NT2/D1 (cell line): Measurements from ENCODE around the gene NDRG4.

Experiments
- DNase-seq: peaks from one replicate; pipeline ENCODE4 v3.0.0-alpha.2; 2011; ENCODE audit warnings: low read depth, low spot score
- H3K27me3 ChIP-seq: 2 replicates; pipeline ENCODE4 v1.6.0; 2011; ENCODE audit warnings: mild to moderate bottlenecking; ENCODE audit not compliant: insufficient read length, insufficient read depth
- H3K36me3 ChIP-seq: 2 replicates; pipeline ENCODE4 v1.6.1; 2011; ENCODE audit warnings: mild to moderate bottlenecking, low read length, mixed read lengths; ENCODE audit not compliant: insufficient read depth, insufficient read length
- H3K4me1 ChIP-seq: 2 replicates; pipeline ENCODE4 v1.5.1; 2011; ENCODE audit not compliant: insufficient read depth, insufficient read length
- H3K4me3 ChIP-seq: 2 replicates; pipeline ENCODE4 v1.5.1; 2011; ENCODE audit warnings: low read depth; ENCODE audit not compliant: insufficient read length
- H3K9ac ChIP-seq: 2 replicates; pipeline ENCODE4 v1.6.0; 2011; ENCODE audit warnings: low read depth; ENCODE audit not compliant: insufficient read length
- H3K9me3 ChIP-seq: 2 replicates; pipeline ENCODE4 v1.5.1; 2011; ENCODE audit warnings: mild to moderate bottlenecking, low read length; ENCODE audit not compliant: insufficient read depth
- SUZ12 ChIP-seq: IDR thresholded peaks from 2 replicates; pipeline ENCODE4 v1.6.1; 2011; ENCODE audit not compliant: insufficient read length, insufficient read depth; ENCODE audit errors: extremely low read depth
- YY1 ChIP-seq: IDR thresholded peaks from 2 replicates; pipeline ENCODE4 v1.6.1; 2011; ENCODE audit not compliant: insufficient read length, insufficient read depth
- ZNF274 ChIP-seq: IDR thresholded peaks from 2 replicates; pipeline ENCODE4 v1.6.1; 2011; ENCODE audit warnings: mild to moderate bottlenecking, low read depth, low read length

Gene NDRG4

DNA sequence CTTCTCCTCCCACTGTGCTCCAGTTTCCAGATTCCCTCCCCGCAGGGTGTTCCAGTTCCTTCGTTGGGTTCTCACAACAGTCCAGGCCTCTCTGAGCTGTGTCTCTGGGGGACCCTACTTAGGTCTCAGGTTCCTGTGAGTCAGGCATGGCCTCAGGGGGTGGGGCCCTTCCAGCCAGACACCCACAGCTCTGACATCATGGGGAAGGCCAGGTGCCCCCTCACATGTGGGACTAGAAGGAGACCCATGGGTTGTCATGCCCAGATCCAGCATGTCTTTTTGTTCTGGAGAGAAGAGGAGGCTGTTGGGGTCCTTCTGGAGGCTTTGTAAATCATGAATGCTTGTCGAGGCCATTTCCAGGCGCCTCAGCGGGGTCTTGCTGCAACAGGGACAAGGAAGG is 32.0 kb upstream of the NDRG4 start:
- Histone ChIP-seq H3K27me3 (peaks cover 41% of the 10 kb centered on the region), H3K4me3 (no peak overlapping the region), H3K9ac (no peak overlapping the region), H3K4me1 (peaks cover 13% of the 10 kb centered on the region), H3K9me3 (no peaks in the 10 kb centered on the region), H3K36me3 (no peaks in the 10 kb centered on the region)
- TF ChIP-seq YY1: no peak
- TF ChIP-seq ZNF274: no peak
- no peak for TF ChIP-seq SUZ12
- no peak for DNase-seq

DNA sequence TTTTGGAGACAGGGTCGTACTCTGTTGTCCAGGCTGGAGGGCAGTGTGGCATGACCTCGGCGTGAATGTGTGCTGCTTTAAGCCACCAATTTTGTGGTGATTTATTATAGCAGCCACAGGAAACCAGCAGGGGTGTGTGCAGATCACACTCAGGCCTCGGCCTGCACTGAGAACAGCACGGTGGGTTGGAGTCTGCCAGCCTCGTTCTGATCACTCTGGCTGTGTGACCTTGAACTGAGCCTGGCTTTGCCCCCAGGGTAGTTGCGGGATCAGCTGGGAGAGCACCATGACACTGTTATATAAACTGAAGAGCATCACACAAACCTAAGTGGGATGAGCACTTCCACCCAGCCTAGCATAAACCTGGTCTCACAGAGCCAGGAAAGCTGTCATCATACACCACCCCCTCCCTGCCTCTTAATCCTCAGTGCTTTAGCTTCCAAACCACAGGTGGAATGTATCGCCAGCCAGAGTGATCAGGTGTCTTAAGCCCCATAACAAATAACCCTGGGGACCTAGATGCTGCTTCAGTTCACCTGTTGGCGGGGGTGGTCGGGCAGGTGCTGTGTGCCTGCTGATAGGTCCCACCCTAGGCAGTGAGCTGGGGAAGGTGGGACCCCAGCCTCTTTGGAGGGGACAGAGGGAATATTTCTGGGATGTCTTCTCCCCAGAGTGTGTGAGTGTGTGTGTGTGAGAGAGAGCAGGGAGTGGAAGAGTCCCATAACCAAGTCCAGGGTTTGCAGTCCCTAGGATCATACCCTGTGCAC is 28.6 kb upstream of the NDRG4 start:
- no peak for DNase-seq
- Histone ChIP-seq H3K27me3 (peaks cover 7% of the 10 kb centered on the region), H3K9ac (no peak overlapping the region), H3K36me3 (no peaks in the 10 kb centered on the region), H3K4me3 (no peak overlapping the region), H3K9me3 (no peaks in the 10 kb centered on the region), H3K4me1 (peaks cover 15% of the 10 kb centered on the region)
- TF ChIP-seq SUZ12: no peak
- TF ChIP-seq YY1: no peak
- TF ChIP-seq ZNF274: no peak

DNA sequence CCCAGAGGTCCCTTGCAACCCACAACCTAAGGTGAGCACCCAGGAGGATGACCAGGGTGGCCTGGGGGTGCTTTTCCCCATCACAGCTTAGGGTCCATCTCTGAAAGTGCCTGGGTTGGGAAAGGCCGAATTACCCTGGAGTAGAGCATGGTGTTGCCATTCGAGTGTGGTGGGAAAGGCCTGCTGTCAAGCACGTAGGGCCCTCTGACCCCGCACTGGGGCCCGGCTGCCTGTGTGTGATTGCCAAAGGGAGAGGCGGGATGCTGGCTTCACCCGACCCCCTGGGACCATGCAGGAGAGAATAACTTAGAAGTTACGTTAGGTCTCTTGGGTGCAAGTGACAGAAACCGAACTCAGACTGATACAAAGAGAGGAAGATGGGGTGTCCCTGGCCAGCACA is 27.7 kb upstream of the NDRG4 start:
- Histone ChIP-seq H3K36me3 (no peaks in the 10 kb centered on the region), H3K9ac (no peak overlapping the region), H3K27me3 (no peaks in the 10 kb centered on the region), H3K4me1 (peaks cover 13% of the 10 kb centered on the region), H3K9me3 (no peaks in the 10 kb centered on the region), H3K4me3 (no peak overlapping the region)
- TF ChIP-seq ZNF274 (no peak), YY1 (no peak), SUZ12 (no peak)
- no peak for DNase-seq

DNA sequence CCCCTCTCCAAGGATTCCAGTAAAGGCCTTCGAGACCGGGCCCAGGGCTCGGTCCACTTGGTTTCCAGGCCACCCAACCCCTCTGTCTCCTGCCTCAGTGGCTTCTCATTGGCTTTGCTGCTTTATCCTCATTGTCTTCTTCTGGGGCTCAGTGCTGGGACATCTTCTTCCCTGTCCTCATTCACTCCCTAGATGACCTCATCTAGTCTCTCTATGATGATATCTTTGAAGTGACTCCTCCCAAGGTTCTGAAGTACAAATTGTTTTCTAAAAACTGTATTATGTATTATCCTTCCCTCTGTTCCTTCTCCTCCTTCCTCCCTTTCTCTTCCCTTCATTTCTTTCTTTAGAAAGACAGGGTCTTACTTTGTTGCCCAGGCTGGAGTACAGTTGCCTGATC is 27.1 kb upstream of the NDRG4 start:
- DNase-seq: no peak
- H3K9ac ChIP-seq: no peak overlapping the region
- H3K4me1 ChIP-seq: peaks cover 12% of the 10 kb centered on the region
- H3K9me3 ChIP-seq: no peaks in the 10 kb centered on the region
- TF ChIP-seq ZNF274 (no peak), SUZ12 (no peak), YY1 (no peak)
- no peaks in the 10 kb centered on the region for H3K36me3 ChIP-seq
- no peak overlapping the region for H3K4me3 ChIP-seq
- no peaks in the 10 kb centered on the region for H3K27me3 ChIP-seq

DNA sequence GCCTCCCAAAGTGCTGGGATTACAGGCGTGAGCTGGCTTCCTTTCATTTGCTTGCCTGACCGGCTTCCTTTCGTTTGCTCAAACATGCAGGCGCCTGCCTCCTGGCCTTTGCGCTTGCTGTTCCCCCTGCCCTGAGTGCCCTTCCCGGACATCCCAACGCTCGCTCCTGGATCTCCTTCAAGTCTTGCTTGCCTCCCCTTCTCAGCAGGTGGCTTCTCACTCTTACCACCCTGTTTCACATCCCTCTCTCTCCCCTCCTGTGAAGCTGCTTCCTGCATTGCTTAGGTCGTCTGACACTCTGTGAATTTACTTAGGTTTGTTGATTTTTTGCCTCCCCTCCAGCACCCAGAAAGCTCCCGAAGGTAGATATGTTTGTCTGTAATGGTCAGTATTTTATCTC is 25.6 kb upstream of the NDRG4 start:
- no peaks in the 10 kb centered on the region for H3K36me3 ChIP-seq
- H3K4me3 ChIP-seq: no peak overlapping the region
- no peaks in the 10 kb centered on the region for H3K9me3 ChIP-seq
- no peaks in the 10 kb centered on the region for H3K27me3 ChIP-seq
- no peak overlapping the region for H3K9ac ChIP-seq
- DNase-seq: no peak
- H3K4me1 ChIP-seq: peaks cover 10% of the 10 kb centered on the region
- TF ChIP-seq SUZ12 (no peak), ZNF274 (no peak), YY1 (no peak)

DNA sequence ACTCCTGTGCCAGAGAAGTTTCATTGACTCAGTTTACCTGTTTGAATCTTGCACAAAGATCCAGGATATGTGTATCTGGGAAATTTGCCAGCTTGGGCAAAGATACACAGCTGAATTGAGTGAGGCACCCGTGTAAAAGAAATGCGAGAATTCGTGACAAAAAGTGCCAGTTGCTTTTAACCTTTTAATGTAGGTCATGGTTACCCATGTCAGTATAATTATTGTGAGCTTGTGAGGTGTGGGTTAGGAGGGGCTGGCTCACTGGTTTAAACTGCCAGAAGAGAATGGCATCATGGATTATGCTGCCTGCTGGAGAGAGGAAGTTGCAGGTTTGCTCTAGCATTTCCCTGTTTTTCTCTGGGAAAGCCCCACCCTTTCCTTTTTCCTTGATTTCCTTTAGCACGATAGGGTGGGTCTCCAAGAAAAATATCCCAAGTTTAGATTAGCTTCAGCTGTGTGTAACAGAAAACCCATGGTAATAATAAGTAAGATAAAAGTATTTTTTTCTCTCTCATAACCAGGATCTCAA is 24.8 kb upstream of the NDRG4 start:
- H3K9me3 ChIP-seq: no peaks in the 10 kb centered on the region
- DNase-seq: no peak
- no peaks in the 10 kb centered on the region for H3K36me3 ChIP-seq
- no peak overlapping the region for H3K4me3 ChIP-seq
- no peak overlapping the region for H3K9ac ChIP-seq
- peaks cover 10% of the 10 kb centered on the region for H3K4me1 ChIP-seq
- no peak for TF ChIP-seq SUZ12
- TF ChIP-seq ZNF274: no peak
- no peak for TF ChIP-seq YY1
- no peaks in the 10 kb centered on the region for H3K27me3 ChIP-seq

DNA sequence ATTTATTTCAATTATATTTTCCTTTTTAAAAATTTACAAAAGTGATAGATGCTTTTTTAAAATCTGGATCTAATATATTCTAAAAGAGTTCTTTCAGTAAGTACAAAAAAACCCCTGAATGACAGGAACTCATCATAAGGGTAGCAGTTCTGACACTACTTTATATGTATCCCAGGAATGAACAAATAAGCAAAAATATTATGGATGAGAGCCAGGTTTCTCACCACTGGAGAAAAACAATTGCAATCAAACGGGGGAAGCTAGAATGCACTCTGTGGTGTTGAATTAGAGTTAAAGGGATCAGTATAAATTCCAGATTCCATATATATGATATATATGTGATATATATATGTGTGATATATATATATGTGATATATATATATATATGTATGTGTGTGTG is 23.2 kb upstream of the NDRG4 start:
- peaks cover 7% of the 10 kb centered on the region for H3K4me1 ChIP-seq
- H3K27me3 ChIP-seq: no peaks in the 10 kb centered on the region
- H3K4me3 ChIP-seq: no peak overlapping the region
- TF ChIP-seq YY1: no peak
- TF ChIP-seq ZNF274: no peak
- no peak for TF ChIP-seq SUZ12
- no peak overlapping the region for H3K9ac ChIP-seq
- no peak for DNase-seq
- H3K9me3 ChIP-seq: no peaks in the 10 kb centered on the region
- H3K36me3 ChIP-seq: no peaks in the 10 kb centered on the region
